H1 (cell line): Measurements from ENCODE around the gene SYNGR4. TPM values are rescaled to one million over a fixed set of nuclear protein-coding genes. Genes with fewer than 3 reads are reported as not detected.

Source experiments
- ATF3 ChIP-seq: IDR thresholded peaks from 2 replicates; pipeline ENCODE4 v1.6.1; 2011; ENCODE audit warnings: low read depth, mild to moderate bottlenecking, low read length; ENCODE audit not compliant: insufficient read depth
- BACH1 ChIP-seq: IDR thresholded peaks from 2 replicates; pipeline ENCODE4 v1.6.1; 2012; ENCODE audit warnings: low read length, improper control_type of control experiment
- BCL11A ChIP-seq, 2 experiments: IDR thresholded peaks; one replicate each; pipeline ENCODE4 v1.6.1; 2011; ENCODE audit warnings: low read depth in 2 of 2, low read length in 2 of 2, mild to moderate bottlenecking in 2 of 2
- CHD1 ChIP-seq: IDR thresholded peaks from 2 replicates; pipeline ENCODE4 v1.6.1; 2012; ENCODE audit warnings: low read depth, low read length, improper control_type of control experiment
- CREB1 ChIP-seq: IDR thresholded peaks from 2 replicates; pipeline ENCODE4 v1.6.1; 2012; ENCODE audit warnings: inconsistent platforms
- CTCF ChIP-seq, 3 experiments: IDR thresholded peaks; 1 replicate in 2 of 3; 2 replicates in 1 of 3; pipeline versions ENCODE4 v1.5.1 to v1.6.1; 2011; ENCODE audit warnings: low read length in 3 of 3, mild to moderate bottlenecking in 3 of 3, inconsistent platforms in 2 of 3, low read depth in 1 of 3, moderate library complexity in 1 of 3; ENCODE audit not compliant: insufficient read depth in 1 of 3; ENCODE audit errors: control extremely low read depth in 1 of 3
- NRF1 ChIP-seq: IDR thresholded peaks from 2 replicates; pipeline ENCODE4 v1.6.1; 2011; ENCODE audit warnings: mild to moderate bottlenecking, low read depth, low read length, improper control_type of control experiment
- RAD21 ChIP-seq, 2 experiments: IDR thresholded peaks in 1 of 2; conservative IDR thresholded peaks in 1 of 2; 2 replicates each; pipeline ENCODE4 v1.6.1; 2011; ENCODE audit warnings: low read depth in 2 of 2, low read length in 2 of 2, improper control_type of control experiment in 1 of 2, inconsistent platforms in 1 of 2, mild to moderate bottlenecking in 1 of 2, moderate library complexity in 1 of 2
- RXRA ChIP-seq: IDR thresholded peaks from 2 replicates; pipeline ENCODE4 v1.6.1; 2011; ENCODE audit warnings: low read depth, mild to moderate bottlenecking, low read length, moderate library complexity; ENCODE audit not compliant: insufficient read depth
- SIN3A ChIP-seq, 2 experiments: IDR thresholded peaks in 1 of 2; conservative IDR thresholded peaks in 1 of 2; 2 replicates each; pipeline ENCODE4 v1.6.1; 2011 to 2012; ENCODE audit warnings: low read length in 2 of 2, improper control_type of control experiment in 1 of 2, low read depth in 1 of 2, mild to moderate bottlenecking in 1 of 2
- SIX5 ChIP-seq: IDR thresholded peaks from 2 replicates; pipeline ENCODE4 v1.6.1; 2011; ENCODE audit warnings: mild to moderate bottlenecking, low read depth, low read length
- TAF1 ChIP-seq: IDR thresholded peaks from 2 replicates; pipeline ENCODE4 v1.6.1; 2011; ENCODE audit warnings: mild to moderate bottlenecking, low read depth, low read length
- TBP ChIP-seq: IDR thresholded peaks from 2 replicates; pipeline ENCODE4 v1.6.1; 2011; ENCODE audit warnings: low read depth, low read length, improper control_type of control experiment
- YY1 ChIP-seq: IDR thresholded peaks from 2 replicates; pipeline ENCODE4 v1.6.1; 2011; ENCODE audit warnings: low read depth, mild to moderate bottlenecking, low read length
- polyA plus RNA-seq, 7 experiments: library from polyadenylated mRNA; depleted of rRNA in 3 of 7; stranded (reverse) in 5 of 7; unstranded in 2 of 7; fragments of >200 nt in 5 of 7; fragments of 200-250 nt in 2 of 7; gene quantifications; 1 replicate in 5 of 7; 2 replicates in 1 of 7; 4 replicates in 1 of 7; pipeline versions ENCODE4 v1.2.1 to v1.2.3, GENCODE V29; 2011 to 2013; ENCODE audit warnings: missing spikeins in 2 of 7, mixed read lengths in 2 of 7
- total RNA-seq: library from RNA; stranded (reverse); fragmentation: NEBNext Ultra II Directional; extraction: Animal tissue kit (Norgen Biotek cat#: 25700); gene quantifications from 2 replicates; pipeline ENCODE4 v1.2.1, GENCODE V29; 2021

SYNGR4 gene
- total and polyA plus RNA-seq, 2 of the 8 experiments (the other 6 are each of a cell fraction or from before 2014, with no cell fraction given) = 0.41 TPM; not detected in 1

- no peak for TF ChIP-seq SIX5
- TF ChIP-seq CHD1 = no peak
- TF ChIP-seq CTCF (IDR thresholded peaks at IDR 0.05; ENCODE audit: control extremely low read depth in 1 of 3, insufficient read depth in 1 of 3, low read depth in 1 of 3, low read length in 3 of 3) = peak; percentile 70 to 78 (median 73)
- no peak for TF ChIP-seq BACH1
- no peak for TF ChIP-seq BCL11A (IDR thresholded peaks at IDR 0.05; ENCODE audit: low read depth in 2 of 2, low read length in 2 of 2)
- peak; percentile 37; the same call in 1 of the 2 replicates for TF ChIP-seq YY1
- TF ChIP-seq SIN3A (conservative IDR thresholded peaks at IDR 0.05 in 1 of 2, IDR thresholded peaks at IDR 0.05 in 1 of 2; ENCODE audit: low read depth in 1 of 2, low read length in 2 of 2) = peak; percentile 17 to 53; a peak in 1 of 4 replicates
- TF ChIP-seq NRF1 = no peak
- TF ChIP-seq TAF1 = peak; percentile 56
- TF ChIP-seq RXRA = no peak
- TF ChIP-seq RAD21 (IDR thresholded peaks at IDR 0.05 in 1 of 2, conservative IDR thresholded peaks at IDR 0.05 in 1 of 2; ENCODE audit: low read depth in 2 of 2, low read length in 2 of 2) = peak; percentile 52 to 74
- no peak for TF ChIP-seq ATF3
- peak; percentile 20; the same call in 1 of the 2 replicates for TF ChIP-seq TBP
- no peak for TF ChIP-seq CREB1
Measured at GRCh38 chr19:48390188-48391099, 26.3 kb downstream of the SYNGR4 start (continued).
